ENCODE results near the gene TWF2.

TWF2 gene

DNA sequence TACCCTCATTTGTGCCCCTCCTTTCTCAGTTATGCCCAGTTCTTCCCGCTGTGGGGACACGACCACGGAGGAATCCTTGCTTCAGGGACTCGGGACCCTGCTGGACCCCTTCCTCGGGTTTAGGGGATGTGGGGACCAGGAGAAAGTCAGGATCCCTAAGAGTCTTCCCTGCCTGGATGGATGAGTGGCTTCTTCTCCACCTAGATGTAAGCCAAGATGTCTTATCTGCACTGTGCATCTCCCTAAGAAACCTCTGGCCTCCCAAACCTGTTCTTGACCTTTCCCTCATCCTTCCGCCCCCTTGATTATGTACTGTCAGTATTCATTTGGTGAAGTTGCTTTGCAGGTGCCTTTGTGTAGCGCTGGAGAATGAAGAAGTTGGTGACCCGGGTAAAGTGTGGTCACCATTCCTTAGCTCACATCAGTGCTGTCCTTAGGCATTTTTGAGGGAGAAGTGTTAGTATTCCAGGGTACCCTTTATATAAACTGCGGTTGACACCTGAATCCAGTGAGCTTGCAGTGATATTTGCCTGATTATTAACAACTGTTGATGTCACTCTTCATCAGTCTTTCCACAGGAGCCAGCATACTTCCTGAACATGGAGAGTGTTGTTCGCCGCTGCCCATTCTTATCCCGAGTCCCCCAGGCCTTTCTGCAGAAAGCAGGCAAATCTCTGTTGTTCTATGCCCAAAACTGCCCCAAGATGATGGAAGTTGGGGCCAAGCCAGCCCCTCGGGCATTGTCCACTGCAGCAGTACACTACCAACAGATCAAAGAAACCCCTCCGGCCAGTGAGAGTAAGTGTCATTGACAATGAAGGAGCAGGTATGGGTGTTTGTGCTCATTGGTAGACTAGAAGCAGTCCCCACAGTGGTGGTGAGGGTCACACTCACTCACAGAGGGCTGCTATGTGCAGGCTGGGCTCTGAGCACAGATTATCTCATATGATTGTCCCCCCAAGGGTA lies 40.0 kb downstream of the TWF2 start:
- H3K27ac ChIP-seq, result peak overlapping the region; percentile 57
- TF ChIP-seq ZFX (IDR thresholded peaks at IDR 0.05; ENCODE audit: borderline replicate concordance), result no peak
- TF ChIP-seq, protein P1, sequence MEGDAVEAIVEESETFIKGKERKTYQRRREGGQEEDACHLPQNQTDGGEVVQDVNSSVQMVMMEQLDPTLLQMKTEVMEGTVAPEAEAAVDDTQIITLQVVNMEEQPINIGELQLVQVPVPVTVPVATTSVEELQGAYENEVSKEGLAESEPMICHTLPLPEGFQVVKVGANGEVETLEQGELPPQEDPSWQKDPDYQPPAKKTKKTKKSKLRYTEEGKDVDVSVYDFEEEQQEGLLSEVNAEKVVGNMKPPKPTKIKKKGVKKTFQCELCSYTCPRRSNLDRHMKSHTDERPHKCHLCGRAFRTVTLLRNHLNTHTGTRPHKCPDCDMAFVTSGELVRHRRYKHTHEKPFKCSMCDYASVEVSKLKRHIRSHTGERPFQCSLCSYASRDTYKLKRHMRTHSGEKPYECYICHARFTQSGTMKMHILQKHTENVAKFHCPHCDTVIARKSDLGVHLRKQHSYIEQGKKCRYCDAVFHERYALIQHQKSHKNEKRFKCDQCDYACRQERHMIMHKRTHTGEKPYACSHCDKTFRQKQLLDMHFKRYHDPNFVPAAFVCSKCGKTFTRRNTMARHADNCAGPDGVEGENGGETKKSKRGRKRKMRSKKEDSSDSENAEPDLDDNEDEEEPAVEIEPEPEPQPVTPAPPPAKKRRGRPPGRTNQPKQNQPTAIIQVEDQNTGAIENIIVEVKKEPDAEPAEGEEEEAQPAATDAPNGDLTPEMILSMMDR (IDR thresholded peaks at IDR 0.05), result no peak

DNA sequence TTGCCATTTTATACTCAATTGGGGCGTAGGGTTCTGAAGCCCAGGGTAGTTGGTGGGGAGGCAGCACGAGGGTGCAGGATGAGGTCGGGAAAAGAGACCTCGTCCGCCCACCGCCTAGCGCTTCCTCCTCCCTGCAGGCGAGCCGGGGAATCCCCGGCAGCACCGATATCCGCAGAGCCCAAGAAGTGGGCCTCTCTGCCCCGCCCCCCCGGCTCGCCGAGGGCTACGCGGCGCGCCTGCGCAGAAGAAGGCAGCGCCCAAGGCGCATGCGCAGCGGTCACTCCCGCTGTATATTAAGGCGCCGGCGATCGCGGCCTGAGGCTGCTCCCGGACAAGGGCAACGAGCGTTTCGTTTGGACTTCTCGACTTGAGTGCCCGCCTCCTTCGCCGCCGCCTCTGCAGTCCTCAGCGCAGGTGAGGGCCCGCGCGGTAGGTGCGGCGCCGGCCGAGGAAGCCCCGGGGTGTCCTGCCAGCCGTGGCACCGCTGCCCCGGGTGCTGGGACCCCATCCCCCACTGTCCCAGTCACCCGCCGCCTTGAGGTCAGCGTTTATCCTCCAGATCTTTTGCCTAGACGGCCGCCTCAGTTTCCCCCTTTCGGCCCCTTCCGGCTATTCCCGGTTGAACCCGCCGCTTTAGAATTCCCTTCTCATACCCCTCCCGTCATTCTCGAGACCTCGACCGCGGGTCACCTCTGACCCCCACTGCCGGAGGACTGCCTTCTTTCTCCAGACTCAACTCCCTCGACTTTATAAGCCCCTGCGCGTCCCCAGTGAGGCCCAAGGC lies 40.9 kb downstream of the TWF2 start, which contains the start of gene ALAS1:
Gene ALAS1 (plus strand): TSS at position 319 of the 784 bp plus-strand sequence. CDS start 1,082 bp downstream, outside the sequence.
- peak within 1 kb of the TSS; percentile 57 for H3K27ac ChIP-seq
- TF ChIP-seq, protein P1 (IDR thresholded peaks at IDR 0.05), result no peak
- no peak for TF ChIP-seq ZFX (IDR thresholded peaks at IDR 0.05; ENCODE audit: borderline replicate concordance)

DNA sequence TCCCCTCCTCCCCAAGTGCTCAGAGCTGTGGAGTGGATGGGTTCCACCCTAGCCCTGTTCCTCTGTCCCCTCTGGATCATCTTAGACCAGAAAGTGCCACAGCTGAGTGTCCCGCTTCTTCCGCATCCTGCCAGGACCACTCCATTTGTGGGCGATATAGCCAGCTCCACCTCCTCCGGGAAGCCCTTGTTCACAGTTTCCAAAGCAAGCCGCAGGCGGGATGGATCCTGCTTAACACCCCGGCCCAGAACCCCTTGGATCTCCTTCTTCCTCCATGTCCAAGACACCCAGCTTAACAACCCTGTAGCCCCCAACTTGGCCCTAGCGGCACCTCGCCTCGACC lies 41.5 kb downstream of the TWF2 start:
- TF ChIP-seq ZFX (IDR thresholded peaks at IDR 0.05; ENCODE audit: borderline replicate concordance), result no peak
- TF ChIP-seq, protein P1 (IDR thresholded peaks at IDR 0.05), result no peak
- H3K27ac ChIP-seq, result peak overlapping the region; percentile 57

DNA sequence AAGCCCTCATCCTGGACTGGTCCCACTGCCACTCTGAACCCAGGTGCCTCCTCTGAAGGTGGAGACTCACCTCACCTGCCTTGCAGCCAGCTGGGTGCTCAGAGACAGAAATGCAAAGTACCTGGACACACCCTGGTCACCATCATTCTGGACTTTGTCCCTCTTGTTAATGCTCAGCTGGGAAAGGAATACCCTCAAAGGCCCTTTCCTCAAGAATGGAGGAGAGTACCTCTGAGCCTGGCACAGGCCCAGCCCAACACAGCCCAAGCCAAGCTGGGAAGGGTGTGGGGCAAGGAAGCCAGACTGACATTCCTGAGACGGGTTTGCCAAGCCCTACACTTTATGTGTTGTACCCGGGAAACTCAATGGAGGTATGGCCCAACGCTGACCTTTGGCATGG lies 42.0 kb downstream of the TWF2 start:
- H3K27ac ChIP-seq, result peak overlapping the region; percentile 57
- TF ChIP-seq ZFX (IDR thresholded peaks at IDR 0.05; ENCODE audit: borderline replicate concordance), result no peak
- TF ChIP-seq, protein P1 (IDR thresholded peaks at IDR 0.05), result no peak

DNA sequence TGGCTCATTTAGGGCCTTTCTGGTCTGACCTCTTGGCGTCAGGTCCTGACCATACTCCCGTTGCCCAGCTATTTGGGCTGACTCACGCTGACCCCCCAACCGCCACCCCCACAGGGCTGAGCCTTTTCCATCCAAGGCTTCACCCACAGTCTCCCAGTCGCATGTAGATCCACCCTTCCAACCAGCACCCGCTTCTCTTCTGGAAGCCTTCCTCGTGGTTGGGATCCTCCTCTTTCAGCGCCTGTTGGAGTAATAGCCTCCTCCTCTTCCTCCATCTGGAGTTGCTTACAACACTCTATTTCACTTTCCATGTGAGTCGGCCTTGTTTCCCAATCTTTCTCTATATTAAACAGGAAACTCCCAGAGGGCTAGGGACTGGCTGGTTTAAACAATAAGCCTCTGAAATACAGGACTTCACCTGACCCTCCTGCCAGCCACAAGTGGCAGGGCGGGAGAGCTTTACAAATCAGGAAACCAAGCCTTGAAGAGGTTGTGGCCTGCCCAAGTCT lies 43.1 kb downstream of the TWF2 start:
- H3K27ac ChIP-seq, result no peak overlapping the region
- TF ChIP-seq, protein P1 (IDR thresholded peaks at IDR 0.05), result no peak

DNA sequence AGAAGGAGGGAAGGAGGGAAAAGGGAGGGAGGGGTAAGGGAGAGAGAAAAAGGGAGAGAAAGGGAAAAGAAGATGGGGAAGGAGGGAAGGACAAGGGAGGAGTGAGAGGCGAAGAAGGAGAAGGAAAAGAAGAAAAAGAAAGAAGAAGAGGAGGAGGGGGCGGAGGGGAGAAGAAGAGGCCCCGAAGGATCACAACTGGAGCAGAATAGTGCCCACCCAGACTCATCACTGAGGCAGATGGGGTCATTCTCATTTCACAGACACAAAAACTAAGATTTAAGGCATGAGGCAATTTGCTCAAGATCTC lies 43.7 kb downstream of the TWF2 start:
- no peak overlapping the region for H3K27ac ChIP-seq
- TF ChIP-seq, protein P1 (IDR thresholded peaks at IDR 0.05), result no peak
- TF ChIP-seq ZFX (IDR thresholded peaks at IDR 0.05; ENCODE audit: borderline replicate concordance), result no peak
